22Rv1 (cell line): Measurements from ENCODE around the gene ADK.
A peak's percentile ranks its signal among the peaks of the same experiment; 100 is the strongest.

Source experiments
- CTCF ChIP-seq: fragments of 450-650 bp; IDR thresholded peaks from 2 replicates; pipeline ENCODE4 v1.5.1; 2017; ENCODE audit warnings: mild to moderate bottlenecking
- ZFX ChIP-seq: fragments of 450-650 bp; IDR thresholded peaks from 2 replicates; pipeline ENCODE4 v1.6.1; 2017; ENCODE audit warnings: antibody characterized with exemption, borderline replicate concordance

DNA sequence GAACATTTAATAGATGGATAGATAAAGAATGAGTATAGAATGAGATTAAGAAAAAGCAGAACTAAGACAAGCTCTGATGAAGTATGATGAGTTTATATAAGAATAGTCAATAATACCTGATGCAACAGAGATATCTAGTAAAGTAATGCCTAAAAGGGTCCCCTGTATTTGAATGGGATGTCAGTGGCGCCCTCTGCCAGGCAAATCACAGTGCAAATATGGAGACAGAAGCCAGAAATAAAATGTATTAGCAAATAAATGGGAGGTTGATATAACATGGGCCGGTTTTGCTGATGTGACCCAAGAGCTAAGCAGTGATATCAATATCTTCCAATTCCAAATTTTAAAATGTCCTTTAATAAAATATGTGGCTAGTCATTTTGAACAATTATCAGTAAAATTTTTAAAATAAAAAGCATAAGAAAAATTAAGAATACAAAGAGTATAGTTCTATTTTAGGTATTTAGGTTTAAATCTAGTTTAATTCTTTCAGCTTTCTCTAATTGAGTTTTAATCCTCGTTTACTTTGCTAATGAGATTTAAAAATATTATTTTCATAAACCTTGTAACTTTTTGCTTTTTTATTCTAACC, 62.6 kb downstream of the ADK start:
- TF ChIP-seq CTCF (peak; percentile 66), ZFX (no peak)
